ENCODE measurements around the gene CCSER1.
"Not testable (repeated sequence)": the region's sequence is repeated elsewhere in the genome, so short reads cannot be mapped to it uniquely, and the experiment has no call there.

Gene CCSER1

DNA sequence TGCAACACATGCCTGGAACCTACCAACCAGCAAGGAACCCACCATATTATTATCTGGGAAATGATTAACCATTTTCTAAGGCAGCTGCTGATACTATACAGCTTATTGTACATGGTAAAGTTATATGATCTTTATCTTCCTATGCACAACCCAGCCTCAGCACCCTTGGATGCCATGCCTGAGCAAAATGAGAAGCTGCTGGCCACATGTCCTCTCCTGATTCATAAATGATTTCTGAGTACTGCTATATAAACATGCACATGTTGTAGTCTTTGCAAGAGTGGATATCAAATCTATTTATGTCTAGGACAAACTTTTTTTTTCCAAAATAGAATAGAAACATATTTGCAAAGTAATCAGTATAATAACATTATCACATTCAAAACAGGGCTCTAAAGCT lies 1043.6 kb downstream of the CCSER1 start:
- no peak for DNase-seq (ENCODE audit: low spot score)

- DNase-seq (ENCODE audit: low spot score): no peak
Observed at GRCh38 chr4:91171217-91171616, 1044.0 kb downstream of the CCSER1 start.

GRCh38 chr4:91185061-91185460 lies 1057.9 kb downstream of the CCSER1 start:
- DNase-seq (ENCODE audit: low spot score): not testable (repeated sequence)

DNA sequence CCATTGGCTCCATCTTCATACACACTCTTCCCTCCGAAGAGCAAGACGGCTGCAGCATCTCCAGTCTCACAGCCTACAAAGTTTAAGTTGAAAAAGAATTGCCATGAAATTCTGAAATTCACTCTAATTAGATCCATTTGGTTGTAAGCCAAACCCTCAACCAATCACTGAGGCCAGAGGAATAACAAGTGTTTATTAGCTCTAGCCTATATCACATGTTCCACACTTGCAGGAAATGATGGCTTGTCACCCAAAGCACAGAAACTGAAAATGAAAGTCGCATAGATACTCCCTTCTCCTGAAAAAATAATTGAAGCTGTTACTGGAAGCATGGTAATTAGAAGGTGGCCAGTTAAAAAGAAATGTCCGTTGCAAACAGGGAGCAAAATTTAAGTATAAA lies 1071.8 kb downstream of the CCSER1 start:
- no peak for DNase-seq (ENCODE audit: low spot score)

- no peak for DNase-seq (ENCODE audit: low spot score)
Observed at GRCh38 chr4:91207535-91207934, 1080.3 kb downstream of the CCSER1 start.

DNA sequence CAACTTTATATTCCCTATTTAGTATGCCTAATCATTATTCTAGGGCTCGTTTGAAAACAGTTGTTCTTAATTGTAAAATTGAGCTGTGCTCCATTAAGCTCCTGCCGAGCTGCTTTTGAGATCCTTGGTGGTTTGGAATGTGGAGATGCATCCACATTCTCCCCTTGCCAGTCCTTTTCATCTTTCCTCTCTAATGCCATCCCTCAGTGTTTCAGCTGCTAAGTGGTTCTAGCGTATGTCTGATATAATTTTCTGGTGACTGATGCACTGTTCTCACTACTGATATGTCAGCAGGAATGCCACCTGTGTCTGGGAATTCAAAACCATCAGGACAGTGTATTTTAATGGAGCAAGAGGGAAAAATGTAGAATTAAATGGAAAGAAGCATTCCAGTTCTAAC lies 1085.0 kb downstream of the CCSER1 start:
- no peak for DNase-seq (ENCODE audit: low spot score)

DNA sequence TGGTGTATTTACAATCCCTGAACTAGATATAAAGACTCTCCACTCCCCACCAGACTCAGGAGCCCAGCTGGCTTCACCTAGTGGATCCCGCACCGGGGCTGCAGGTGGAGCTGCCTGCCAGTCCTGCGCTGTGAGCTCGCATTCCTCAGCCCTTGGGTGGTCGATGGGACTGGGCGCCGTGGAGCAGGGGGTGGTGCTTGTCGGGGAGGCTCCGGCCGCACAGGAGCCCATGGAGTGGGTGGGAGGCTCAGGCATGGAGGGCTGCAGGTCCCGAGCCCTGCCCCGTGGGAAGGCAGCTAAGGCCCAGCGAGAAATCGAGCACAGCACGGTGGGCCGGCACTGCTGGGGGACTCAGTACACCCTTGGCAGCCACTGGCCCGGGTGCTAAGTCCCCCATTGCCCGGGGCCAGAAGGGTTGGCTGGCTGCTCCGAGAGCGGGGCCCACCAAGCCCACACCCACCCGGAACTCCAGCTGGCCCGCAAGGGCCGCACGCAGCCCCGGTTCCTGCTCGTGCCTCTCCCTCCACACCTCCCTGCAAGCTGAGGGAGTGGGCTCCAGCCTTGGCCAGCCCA lies 1090.7 kb downstream of the CCSER1 start:
- DNase-seq (ENCODE audit: low spot score): not testable (repeated sequence)

GRCh38 chr4:91220315-91220714 lies 1093.1 kb downstream of the CCSER1 start:
- no peak for DNase-seq (ENCODE audit: low spot score)

DNA sequence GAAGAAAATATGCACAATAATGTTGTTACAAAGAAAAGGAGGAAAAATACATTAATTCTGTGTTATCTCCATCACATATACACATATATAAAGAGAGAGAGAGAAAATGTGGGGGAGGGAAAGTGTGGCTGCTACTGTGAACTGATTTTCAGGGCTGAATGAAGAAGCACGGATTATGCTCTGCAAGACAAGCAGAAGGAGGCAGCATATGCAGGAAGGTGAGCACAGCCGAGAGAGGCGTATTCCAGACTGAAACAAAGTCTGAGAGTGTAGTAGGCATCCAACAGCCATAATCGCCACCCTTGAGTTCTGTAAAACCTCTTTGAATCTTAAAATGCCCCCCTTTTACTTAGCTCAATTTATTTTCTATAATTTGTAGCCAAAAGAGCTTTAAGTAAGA lies 1094.8 kb downstream of the CCSER1 start:
- no peak for DNase-seq (ENCODE audit: low spot score)

DNA sequence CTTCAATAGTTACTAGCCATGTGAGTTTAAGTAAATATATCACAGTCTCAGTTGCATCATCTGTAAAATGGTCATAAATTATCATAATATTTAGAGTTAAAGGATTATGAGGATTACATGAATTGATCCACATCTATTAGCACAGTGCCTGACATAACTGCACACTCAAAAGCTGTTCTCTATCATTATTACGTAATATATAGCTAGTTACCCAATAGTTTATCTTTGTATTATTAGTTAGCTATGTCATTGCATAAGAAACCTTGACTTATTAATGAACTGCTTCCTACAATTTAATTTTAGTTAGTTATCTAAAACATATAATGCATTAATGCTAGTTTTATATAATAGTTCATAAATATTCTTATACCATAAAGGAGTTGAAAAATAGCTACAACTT lies 1099.7 kb downstream of the CCSER1 start:
- DNase-seq (ENCODE audit: low spot score): no peak

DNA sequence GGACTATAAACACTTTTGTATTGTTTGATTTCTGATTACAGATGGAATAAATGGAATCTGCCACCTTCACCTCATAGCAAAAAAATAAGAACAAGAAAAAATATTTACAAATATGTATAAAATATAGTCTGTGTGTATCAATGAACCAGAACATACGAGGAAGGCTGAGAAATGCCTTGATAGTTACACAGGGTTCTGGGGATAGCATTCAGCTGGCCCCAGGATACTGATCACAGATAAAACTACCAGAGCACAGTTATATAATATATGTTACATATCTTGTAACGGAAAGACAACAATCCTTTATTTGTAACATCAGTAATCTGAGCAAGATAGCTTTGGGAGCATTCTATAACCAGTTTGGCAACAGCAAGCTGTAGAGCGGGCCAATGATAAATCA lies 1101.5 kb downstream of the CCSER1 start:
- DNase-seq (ENCODE audit: low spot score): no peak

GRCh38 chr4:91233164-91233563 lies 1106.0 kb downstream of the CCSER1 start:
- no peak for DNase-seq (ENCODE audit: low spot score)

- no peak for DNase-seq (ENCODE audit: low spot score)
Observed at GRCh38 chr4:91243132-91243531, 1115.9 kb downstream of the CCSER1 start.

- no peak for DNase-seq (ENCODE audit: low spot score)
Observed at GRCh38 chr4:91256043-91256442, 1128.8 kb downstream of the CCSER1 start.

GRCh38 chr4:91256751-91257150 lies 1129.6 kb downstream of the CCSER1 start:
- DNase-seq (ENCODE audit: low spot score): no peak

GRCh38 chr4:91257721-91258120 lies 1130.5 kb downstream of the CCSER1 start:
- no peak for DNase-seq (ENCODE audit: low spot score)

DNA sequence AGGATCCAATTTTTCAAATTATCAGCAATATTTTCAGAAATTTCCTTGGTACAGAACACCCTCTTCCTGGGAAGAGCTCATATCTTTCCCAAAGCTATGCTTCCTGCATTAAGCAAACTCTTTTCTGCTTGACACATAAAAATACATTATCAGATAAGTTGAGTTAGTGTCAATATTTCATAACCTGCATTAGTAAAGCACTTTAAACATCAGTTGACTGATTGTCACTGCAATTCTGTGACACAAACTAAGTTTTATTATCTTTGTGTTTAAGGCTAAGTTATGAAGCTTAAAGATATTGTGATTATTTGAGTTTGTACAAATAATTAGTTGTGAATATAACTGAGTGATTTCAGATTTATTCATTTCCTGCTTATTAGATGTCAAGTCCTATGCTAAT lies 1131.1 kb downstream of the CCSER1 start:
- DNase-seq (ENCODE audit: low spot score): peak; percentile 4

DNA sequence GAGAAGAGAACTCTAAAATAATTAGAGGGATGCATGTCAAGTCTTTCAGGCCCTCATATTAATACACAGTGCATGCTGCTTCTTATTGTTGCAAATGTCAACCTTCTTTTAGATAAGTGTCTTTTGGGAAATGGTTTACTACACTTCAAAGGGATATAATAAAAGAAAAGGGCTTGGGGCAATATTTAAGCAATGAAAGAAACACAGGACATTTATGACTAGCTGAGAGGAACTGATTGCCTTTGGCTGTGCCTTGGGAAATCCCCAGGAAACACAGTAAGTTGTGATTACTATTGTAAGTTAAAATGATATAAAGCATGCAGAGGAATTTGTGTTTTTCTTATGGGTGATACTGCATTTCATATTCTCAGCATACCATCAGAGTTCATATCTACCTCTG lies 1140.3 kb downstream of the CCSER1 start:
- no peak for DNase-seq (ENCODE audit: low spot score)

DNA sequence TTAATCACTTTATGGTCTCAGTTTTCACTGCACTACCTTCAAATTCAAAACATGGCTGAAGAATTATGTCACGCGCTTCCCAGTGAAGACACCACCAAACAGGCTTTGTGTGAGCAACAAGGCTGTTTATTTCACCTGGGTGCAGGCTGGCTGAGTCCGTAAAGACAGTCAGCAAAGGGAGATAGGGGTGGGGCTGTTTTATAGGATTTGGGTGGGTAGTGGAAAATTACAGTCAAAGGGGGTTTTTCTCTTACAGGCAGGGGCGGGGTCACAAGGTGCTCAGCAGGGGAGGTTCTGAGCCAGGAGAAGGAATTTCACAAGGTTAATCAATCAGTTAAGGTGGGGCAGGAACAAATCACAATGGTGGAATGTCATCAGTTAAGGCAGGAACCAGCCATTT lies 1141.3 kb downstream of the CCSER1 start:
- not testable (repeated sequence) for DNase-seq (ENCODE audit: low spot score)

- no peak for DNase-seq (ENCODE audit: low spot score)
Observed at GRCh38 chr4:91268913-91269312, 1141.7 kb downstream of the CCSER1 start.

- no peak for DNase-seq (ENCODE audit: low spot score)
Observed at GRCh38 chr4:91279899-91280298, 1152.7 kb downstream of the CCSER1 start.

DNA sequence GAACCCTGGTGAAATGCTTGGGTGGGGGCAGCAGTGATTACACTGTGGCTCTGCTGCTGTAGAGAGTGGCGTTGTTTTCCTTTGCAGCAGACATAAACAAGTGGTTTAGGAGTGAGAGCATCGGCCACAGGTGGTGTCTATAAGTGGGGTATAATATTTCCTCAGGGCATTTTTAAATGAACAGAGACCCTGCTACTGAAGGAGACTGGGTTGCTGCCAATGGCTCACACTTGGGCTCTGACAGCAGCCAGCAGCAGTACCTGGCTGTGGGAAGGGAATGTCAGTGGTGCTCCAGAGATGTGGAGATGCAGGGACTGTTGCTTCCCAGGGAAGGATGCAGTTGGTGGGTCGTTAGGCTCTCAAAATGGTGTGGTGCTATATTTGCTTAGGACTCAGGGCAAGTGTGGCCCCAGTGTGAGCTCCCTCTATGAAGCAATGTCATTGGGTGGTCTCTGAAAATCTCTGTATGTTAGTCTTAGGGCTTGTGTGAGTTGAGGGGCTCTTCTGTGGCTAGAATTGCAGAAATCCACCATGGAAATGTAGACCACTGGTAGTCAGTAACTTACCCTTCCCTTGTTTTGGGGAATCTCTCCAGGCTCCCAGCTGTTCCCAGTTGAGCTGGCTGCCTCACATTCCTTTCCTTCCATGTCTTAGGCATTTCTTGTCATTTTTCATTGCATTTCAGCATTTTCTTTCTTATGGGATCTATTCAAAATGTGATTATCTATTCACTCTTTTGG lies 1153.5 kb downstream of the CCSER1 start:
- no peak for DNase-seq (ENCODE audit: low spot score)

DNA sequence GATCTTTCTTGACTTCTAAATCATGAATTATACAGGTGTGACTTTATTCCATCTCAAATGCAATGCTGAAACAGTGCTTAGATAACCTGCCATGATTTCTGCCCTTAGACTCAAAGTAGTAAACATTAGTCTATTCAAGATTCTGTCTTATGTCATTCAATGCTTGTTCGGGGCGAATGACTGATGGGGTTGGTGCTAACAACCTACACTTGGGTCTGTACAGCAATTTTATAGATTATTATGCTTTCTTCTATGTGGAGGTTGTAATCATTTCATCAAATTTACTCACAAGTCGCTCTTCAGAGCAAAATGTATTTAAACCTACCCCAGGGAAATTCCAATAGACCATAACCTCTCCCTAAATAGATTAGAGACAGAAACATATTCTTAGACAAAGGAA lies 1155.0 kb downstream of the CCSER1 start:
- no peak for DNase-seq (ENCODE audit: low spot score)

GRCh38 chr4:91283726-91284230 lies 1156.6 kb downstream of the CCSER1 start:
- DNase-seq (ENCODE audit: low spot score): no peak
